NCI-H2171 (cell line): ENCODE results near the gene SHANK1.

Experiments used
- DNase-seq: peaks from one replicate; lab custom pipeline; 2025; lab: John Stamatoyannopoulos, UW

SHANK1 gene

GRCh38 chr19:50728084-50728737 is 8.6 kb upstream of the SHANK1 start:
- DNase-seq = no peak

- no peak for DNase-seq
Measured at GRCh38 chr19:50725911-50726230, 6.3 kb upstream of the SHANK1 start.

GRCh38 chr19:50725218-50725910 is 5.8 kb upstream of the SHANK1 start:
- no peak for DNase-seq

- DNase-seq = peak; percentile 98
Measured at GRCh38 chr19:50724522-50725217, 5.1 kb upstream of the SHANK1 start.

GRCh38 chr19:50723735-50724521 is 4.3 kb upstream of the SHANK1 start:
- no peak for DNase-seq

- no peak for DNase-seq
Measured at GRCh38 chr19:50723069-50723468, 3.5 kb upstream of the SHANK1 start, which contains the start of gene CLEC11A. Gene CLEC11A (plus strand): TSS chr19:50723364. CDS start chr19:50723526, 162 bp downstream.

- no peak for DNase-seq
Measured at GRCh38 chr19:50722201-50723013, 2.8 kb upstream of the SHANK1 start.

GRCh38 chr19:50721441-50722137 is 2.0 kb upstream of the SHANK1 start:
- DNase-seq = no peak

- DNase-seq = peak; percentile 7
Measured at GRCh38 chr19:50720921-50721381, 1.3 kb upstream of the SHANK1 start.

GRCh38 chr19:50720181-50720920 is 749 bp upstream of the SHANK1 start:
- DNase-seq = no peak

GRCh38 chr19:50719119-50719435 is 525 bp downstream of the SHANK1 start:
- DNase-seq = no peak

GRCh38 chr19:50718255-50719118 is 1.1 kb downstream of the SHANK1 start:
- peak; percentile 4 for DNase-seq

- no peak for DNase-seq
Measured at GRCh38 chr19:50717891-50718254, 1.7 kb downstream of the SHANK1 start.

GRCh38 chr19:50717026-50717723 is 2.4 kb downstream of the SHANK1 start:
- no peak for DNase-seq

- no peak for DNase-seq
Measured at GRCh38 chr19:50716178-50717025, 3.2 kb downstream of the SHANK1 start.

- DNase-seq = no peak
Measured at GRCh38 chr19:50713556-50714236, 5.9 kb downstream of the SHANK1 start.

GRCh38 chr19:50712833-50713232 is 6.8 kb downstream of the SHANK1 start:
- DNase-seq = no peak
